ENCODE data around the gene DEAF1.
A peak's percentile ranks its signal among the peaks of the same experiment; 100 is the strongest.

DEAF1 gene

GRCh38 chr11:623999-624704, 70.9 kb downstream of the DEAF1 start:
- no peak for DNase-seq

GRCh38 chr11:623349-623869, 71.6 kb downstream of the DEAF1 start:
- DNase-seq, result no peak

GRCh38 chr11:621838-622237, 73.2 kb downstream of the DEAF1 start:
- no peak for DNase-seq

GRCh38 chr11:620935-621814, 73.8 kb downstream of the DEAF1 start:
- no peak for DNase-seq

GRCh38 chr11:620201-620600, 74.8 kb downstream of the DEAF1 start:
- DNase-seq, result no peak

GRCh38 chr11:619628-620050, 75.4 kb downstream of the DEAF1 start:
- DNase-seq, result no peak

GRCh38 chr11:618856-619627, 76.0 kb downstream of the DEAF1 start:
- DNase-seq, result no peak

- no peak for DNase-seq
These were observed 76.9 kb downstream of the DEAF1 start for GRCh38 chr11:617912-618682.

- DNase-seq, result no peak
These were observed 77.7 kb downstream of the DEAF1 start for GRCh38 chr11:617199-617911.

- DNase-seq, result no peak
These were observed 78.5 kb downstream of the DEAF1 start for GRCh38 chr11:616320-617198.

GRCh38 chr11:615504-616319, 79.3 kb downstream of the DEAF1 start, which contains the start of gene IRF7:
Gene IRF7, minus strand, starts transcription at chr11:615950. Its CDS starts 586 bp downstream, at chr11:615364.
- peak; percentile 87 for DNase-seq

- no peak for DNase-seq
These were observed 80.2 kb downstream of the DEAF1 start for GRCh38 chr11:614623-615503.

- no peak for DNase-seq
These were observed 80.9 kb downstream of the DEAF1 start for GRCh38 chr11:614021-614622.

GRCh38 chr11:613369-613968, 81.6 kb downstream of the DEAF1 start:
- DNase-seq, result peak; percentile 67

GRCh38 chr11:612961-613300, 82.1 kb downstream of the DEAF1 start:
- DNase-seq, result no peak

GRCh38 chr11:612201-612960, 82.6 kb downstream of the DEAF1 start:
- no peak for DNase-seq
